Loucy (cell line): ENCODE measurements around the gene ARMC6.

Experiments
- H2AFZ ChIP-seq: fragments of 200-600 bp; sonication (generic); 2 replicates; pipeline ENCODE4 v1.6.0; 2016; ENCODE audit warnings: antibody characterized with exemption, mild to moderate bottlenecking, low read length, moderate library complexity
- H3F3A ChIP-seq: fragments of 200-600 bp; 2 replicates; pipeline ENCODE4 v1.6.0; 2016; ENCODE audit warnings: antibody characterized with exemption, low read depth, mild to moderate bottlenecking
- H3K27me3 ChIP-seq: fragments of 200-600 bp; sonication (generic); 2 replicates; pipeline ENCODE4 v1.6.1; 2014; ENCODE audit warnings: low read length, mild to moderate bottlenecking; ENCODE audit not compliant: insufficient read depth, poor library complexity, severe bottlenecking
- H3K36me3 ChIP-seq: fragments of 200-600 bp; sonication (generic); 2 replicates; pipeline ENCODE4 v1.6.1; 2016; ENCODE audit warnings: low read length; ENCODE audit not compliant: insufficient read depth
- H3K4me1 ChIP-seq: fragments of 200-600 bp; sonication (generic); 2 replicates; pipeline ENCODE4 v1.5.1; 2014; ENCODE audit warnings: low read length, mild to moderate bottlenecking; ENCODE audit not compliant: insufficient read depth, poor library complexity, severe bottlenecking
- H3K4me2 ChIP-seq: fragments of 200-600 bp; sonication (generic); 2 replicates; pipeline ENCODE4 v1.6.0; 2014; ENCODE audit warnings: antibody characterized with exemption, low read length, low read depth, mild to moderate bottlenecking; ENCODE audit not compliant: poor library complexity, severe bottlenecking
- H3K4me3 ChIP-seq: fragments of 200-600 bp; sonication (generic); 2 replicates; pipeline ENCODE4 v1.5.1; 2014; ENCODE audit warnings: low read length, mild to moderate bottlenecking, mixed read lengths; ENCODE audit not compliant: poor library complexity, severe bottlenecking
- H3K79me2 ChIP-seq: fragments of 200-600 bp; sonication (generic); 2 replicates; pipeline ENCODE4 v1.6.1; 2014; ENCODE audit warnings: low read length; ENCODE audit not compliant: insufficient read depth
- H3K9ac ChIP-seq: fragments of 200-600 bp; sonication (generic); 2 replicates; pipeline ENCODE4 v1.6.0; 2014; ENCODE audit warnings: mild to moderate bottlenecking, low read depth, low read length, moderate library complexity; ENCODE audit not compliant: poor library complexity, severe bottlenecking
- H3K9me2 ChIP-seq: fragments of 200-600 bp; sonication (generic); replicated peaks from 2 replicates; pipeline ENCODE4 v1.6.1; 2016; ENCODE audit warnings: low read depth, low read length, mixed read lengths
- H3K9me3 ChIP-seq: fragments of 200-600 bp; sonication (generic); 2 replicates; pipeline ENCODE4 v1.6.1; 2014; ENCODE audit warnings: mild to moderate bottlenecking, antibody characterized with exemption, low read length, low read depth; ENCODE audit not compliant: insufficient read depth
- H4K20me1 ChIP-seq: fragments of 200-600 bp; sonication (generic); 2 replicates; pipeline ENCODE4 v1.6.0; 2014; ENCODE audit warnings: antibody characterized with exemption, low read length, mild to moderate bottlenecking; ENCODE audit not compliant: insufficient read depth, poor library complexity, severe bottlenecking
- EZH2phosphoT487 ChIP-seq: fragments of 200-600 bp; IDR thresholded peaks from 2 replicates; pipeline ENCODE4 v1.6.1; 2018; ENCODE audit warnings: antibody characterized with exemption, mild to moderate bottlenecking, moderate library complexity, borderline replicate concordance
- TF ChIP-seq, protein P1 (sequence below): fragments of 200-600 bp; sonication (generic); conservative IDR thresholded peaks from 2 replicates; pipeline ENCODE4 v1.5.1; 2014; ENCODE audit warnings: mild to moderate bottlenecking, antibody characterized with exemption, low read length

The ARMC6 gene

DNA sequence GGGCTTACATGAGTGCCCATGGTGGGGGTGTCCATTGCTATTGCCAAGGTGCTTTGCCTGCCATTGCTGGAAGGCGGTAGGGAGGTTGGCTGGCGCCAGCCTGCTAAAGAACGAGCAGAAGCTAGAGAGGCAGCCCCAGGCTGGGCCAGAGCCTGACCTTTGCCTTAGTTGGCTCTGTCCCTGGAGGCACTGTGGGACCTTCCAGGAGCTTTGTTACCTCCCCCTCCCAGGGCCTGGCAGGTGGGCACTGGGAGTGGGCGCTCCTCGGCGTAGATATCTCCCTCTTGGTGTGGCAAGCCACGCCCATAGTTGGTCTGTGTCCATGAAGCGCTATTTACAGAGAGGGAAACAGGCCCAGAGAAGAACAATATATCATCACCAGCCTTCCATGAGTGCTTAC, 28.1 kb downstream of the ARMC6 start:
- no peak overlapping the region for H2AFZ ChIP-seq
- H3F3A ChIP-seq: 0 out of 2 replicates have a peak, but pooled peaks cover 4% of the 10 kb centered on the region
- H4K20me1 ChIP-seq: no peaks in the 10 kb centered on the region
- H3K9ac ChIP-seq: no peak overlapping the region
- TF ChIP-seq, protein P1, sequence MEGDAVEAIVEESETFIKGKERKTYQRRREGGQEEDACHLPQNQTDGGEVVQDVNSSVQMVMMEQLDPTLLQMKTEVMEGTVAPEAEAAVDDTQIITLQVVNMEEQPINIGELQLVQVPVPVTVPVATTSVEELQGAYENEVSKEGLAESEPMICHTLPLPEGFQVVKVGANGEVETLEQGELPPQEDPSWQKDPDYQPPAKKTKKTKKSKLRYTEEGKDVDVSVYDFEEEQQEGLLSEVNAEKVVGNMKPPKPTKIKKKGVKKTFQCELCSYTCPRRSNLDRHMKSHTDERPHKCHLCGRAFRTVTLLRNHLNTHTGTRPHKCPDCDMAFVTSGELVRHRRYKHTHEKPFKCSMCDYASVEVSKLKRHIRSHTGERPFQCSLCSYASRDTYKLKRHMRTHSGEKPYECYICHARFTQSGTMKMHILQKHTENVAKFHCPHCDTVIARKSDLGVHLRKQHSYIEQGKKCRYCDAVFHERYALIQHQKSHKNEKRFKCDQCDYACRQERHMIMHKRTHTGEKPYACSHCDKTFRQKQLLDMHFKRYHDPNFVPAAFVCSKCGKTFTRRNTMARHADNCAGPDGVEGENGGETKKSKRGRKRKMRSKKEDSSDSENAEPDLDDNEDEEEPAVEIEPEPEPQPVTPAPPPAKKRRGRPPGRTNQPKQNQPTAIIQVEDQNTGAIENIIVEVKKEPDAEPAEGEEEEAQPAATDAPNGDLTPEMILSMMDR: no peak
- no peak for TF ChIP-seq EZH2phosphoT487
- H3K4me2 ChIP-seq: no peak overlapping the region
- no peak overlapping the region for H3K4me3 ChIP-seq
- no peaks in the 10 kb centered on the region for H3K27me3 ChIP-seq
- peaks cover 18% of the 10 kb centered on the region; the same call in 1 of the 2 replicates for H3K79me2 ChIP-seq
- H3K9me3 ChIP-seq: no peaks in the 10 kb centered on the region
- peaks cover 15% of the 10 kb centered on the region; the same call in 1 of the 2 replicates for H3K36me3 ChIP-seq
- peaks cover 37% of the 10 kb centered on the region for H3K4me1 ChIP-seq
- H3K9me2 ChIP-seq: no peaks in the 10 kb centered on the region

DNA sequence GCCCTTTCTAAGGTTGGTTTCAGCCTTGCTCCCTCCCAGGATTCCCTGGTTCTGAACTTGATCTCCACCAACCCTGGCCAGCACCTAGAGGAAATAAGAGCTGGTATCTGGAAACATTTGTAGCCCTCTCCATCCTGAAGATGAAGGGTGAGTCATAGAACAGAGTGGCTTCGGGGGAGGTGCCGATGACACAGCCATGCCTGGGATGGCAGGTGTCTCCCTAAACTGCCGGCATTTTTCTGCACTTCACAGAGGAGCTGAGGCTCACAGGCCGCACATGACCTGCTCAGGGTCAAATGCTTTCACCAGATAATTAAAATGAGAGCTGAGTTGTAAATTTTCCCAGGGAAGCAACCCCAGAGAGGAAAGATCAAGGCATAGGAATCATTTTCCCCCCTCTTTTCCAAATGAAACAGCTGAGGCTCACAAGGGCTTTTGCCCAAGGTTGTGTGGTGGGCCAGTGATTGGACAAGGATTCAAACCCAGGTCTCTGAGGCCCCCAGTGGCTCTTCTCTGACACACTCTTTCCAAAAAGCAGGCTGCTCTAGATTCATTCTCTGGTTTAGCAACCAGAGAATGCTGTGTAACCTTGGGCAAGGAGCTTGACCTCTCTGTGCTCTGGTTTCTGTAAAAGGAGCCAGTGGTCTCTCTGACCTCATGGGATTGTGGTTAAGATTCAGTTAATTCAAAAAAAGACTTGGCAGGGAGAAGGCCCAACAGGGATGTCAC, 29.2 kb downstream of the ARMC6 start:
- TF ChIP-seq EZH2phosphoT487: no peak
- TF ChIP-seq, protein P1: no peak
- H4K20me1 ChIP-seq: peaks cover 3% of the 10 kb centered on the region
- peak overlapping the region; percentile 68 for H3K9ac ChIP-seq
- no peaks in the 10 kb centered on the region for H3K9me2 ChIP-seq
- H2AFZ ChIP-seq: peak overlapping the region; percentile 28; the same call in 1 of the 2 replicates
- peak overlapping the region; percentile 83 for H3K4me3 ChIP-seq
- H3K36me3 ChIP-seq: peaks cover 5% of the 10 kb centered on the region; the same call in 1 of the 2 replicates
- H3K4me1 ChIP-seq: peaks cover 46% of the 10 kb centered on the region
- no peaks in the 10 kb centered on the region for H3K9me3 ChIP-seq
- H3K27me3 ChIP-seq: no peaks in the 10 kb centered on the region
- peaks cover 30% of the 10 kb centered on the region for H3K79me2 ChIP-seq
- peak overlapping the region; percentile 90 for H3K4me2 ChIP-seq
- 0 out of 2 replicates have a peak, but pooled peaks cover 4% of the 10 kb centered on the region for H3F3A ChIP-seq

DNA sequence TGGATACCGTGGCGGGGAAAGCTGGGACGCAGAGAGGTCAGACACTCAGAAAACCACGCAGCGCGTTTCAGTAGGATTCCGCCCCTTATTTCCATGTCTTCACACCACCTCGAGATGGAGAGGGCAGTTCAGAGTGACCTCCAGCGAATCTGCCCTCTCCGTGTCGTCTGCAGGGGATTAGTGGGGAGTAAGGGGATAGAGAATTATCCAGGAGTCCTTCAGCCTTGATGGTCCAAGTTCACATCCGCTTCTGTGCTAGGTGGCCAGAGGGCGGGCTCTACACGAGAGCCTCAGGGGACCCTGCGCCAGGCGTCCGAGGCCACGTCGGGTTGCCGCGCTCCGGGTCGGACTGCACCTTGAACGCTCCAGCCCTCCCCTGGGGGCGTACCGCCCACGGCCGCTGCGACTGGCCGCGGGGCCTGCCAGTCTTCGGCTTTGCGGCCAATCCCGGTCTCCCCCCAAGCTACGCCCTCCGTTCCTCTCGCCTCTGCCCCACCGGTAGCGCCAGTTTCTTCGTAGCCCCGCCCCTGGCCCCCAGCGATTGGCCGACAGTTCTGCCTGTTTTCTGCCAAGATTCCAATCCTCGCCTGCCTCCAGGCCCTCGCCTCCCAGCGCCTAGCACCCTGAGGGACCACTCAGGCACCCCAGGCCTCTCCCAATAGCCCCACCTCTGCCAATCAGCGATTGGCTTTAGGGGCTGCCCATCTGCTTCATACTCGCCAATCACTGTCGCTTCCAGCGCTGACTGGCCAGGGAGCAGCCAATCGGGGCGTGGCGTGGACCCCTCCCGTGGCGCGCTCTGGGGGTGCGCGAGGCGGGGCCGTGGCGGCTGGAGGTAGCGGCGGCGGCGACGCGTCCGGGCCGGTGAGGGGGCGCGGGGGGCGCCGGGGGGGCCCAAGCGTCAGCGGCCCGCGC, 30.0 kb downstream of the ARMC6 start, which contains the start of gene SLC25A42:
SLC25A42 (plus strand) TSS at position 812 of the 915 bp plus-strand sequence. CDS start 32,131 bp downstream, outside the sequence.
- Histone ChIP-seq H4K20me1 (peaks cover 3% of the 10 kb centered on the region), H3K4me3 (peak within 1 kb of the TSS; percentile 83), H3K9ac (peak within 1 kb of the TSS; percentile 84), H3K36me3 (no peaks in the 10 kb centered on the region; the same call in 1 of the 2 replicates), H3K27me3 (no peaks in the 10 kb centered on the region), H2AFZ (peak within 1 kb of the TSS; percentile 68), H3K9me2 (no peaks in the 10 kb centered on the region), H3F3A (0 out of 2 replicates have a peak, but pooled peaks cover 4% of the 10 kb centered on the region), H3K4me1 (peaks cover 47% of the 10 kb centered on the region), H3K9me3 (no peaks in the 10 kb centered on the region), H3K4me2 (peak within 1 kb of the TSS; percentile 94), H3K79me2 (peaks cover 36% of the 10 kb centered on the region)
- no peak for TF ChIP-seq EZH2phosphoT487
- TF ChIP-seq, protein P1: no peak
